Measurements from ENCODE around the gene SSBP3.

SSBP3 gene

GRCh38 chr1:54199765-54200518, 206.3 kb downstream of the SSBP3 start, which contains the start of the genes CYB5RL and MRPL37:
TSS of gene CYB5RL (minus strand) at chr1:54200030. CDS start at chr1:54195616, 4,414 bp downstream.
TSS of gene MRPL37 (plus strand) at chr1:54200167. CDS start at chr1:54200244, 77 bp downstream.
- TF ChIP-seq REST (IDR thresholded peaks at IDR 0.05; ENCODE audit: insufficient read depth in 1 of 2, low read depth in 2 of 2, low read length in 2 of 2): 0 out of 4 replicates have a peak, but pooled peaks of 1 of the 2 experiments have one; percentile 32
- no peak for TF ChIP-seq SIN3A (IDR thresholded peaks at IDR 0.05; ENCODE audit: borderline replicate concordance, insufficient read depth, low read length)
- peak; percentile 91 for TF ChIP-seq TAF1 (IDR thresholded peaks at IDR 0.05; ENCODE audit: borderline replicate concordance, insufficient read depth, low read length)
- no peak for TF ChIP-seq FOXP2 (optimal IDR thresholded peaks at IDR 0.05; ENCODE audit: borderline replicate concordance, extremely low read depth, extremely low read length, insufficient read depth)
- TF ChIP-seq POLR2AphosphoS5 (IDR thresholded peaks at IDR 0.05; ENCODE audit: low read depth, low read length): peak; percentile 92

- TF ChIP-seq SIN3A (IDR thresholded peaks at IDR 0.05; ENCODE audit: borderline replicate concordance, insufficient read depth, low read length): no peak
- TF ChIP-seq REST (IDR thresholded peaks at IDR 0.05; ENCODE audit: insufficient read depth in 1 of 2, low read depth in 2 of 2, low read length in 2 of 2): no peak
- TF ChIP-seq FOXP2 (optimal IDR thresholded peaks at IDR 0.05; ENCODE audit: borderline replicate concordance, extremely low read depth, extremely low read length, insufficient read depth): no peak
- TF ChIP-seq TAF1 (IDR thresholded peaks at IDR 0.05; ENCODE audit: borderline replicate concordance, insufficient read depth, low read length): no peak
- TF ChIP-seq POLR2AphosphoS5 (IDR thresholded peaks at IDR 0.05; ENCODE audit: low read depth, low read length): no peak
Measured at GRCh38 chr1:54199151-54199764, 206.9 kb downstream of the SSBP3 start.

DNA sequence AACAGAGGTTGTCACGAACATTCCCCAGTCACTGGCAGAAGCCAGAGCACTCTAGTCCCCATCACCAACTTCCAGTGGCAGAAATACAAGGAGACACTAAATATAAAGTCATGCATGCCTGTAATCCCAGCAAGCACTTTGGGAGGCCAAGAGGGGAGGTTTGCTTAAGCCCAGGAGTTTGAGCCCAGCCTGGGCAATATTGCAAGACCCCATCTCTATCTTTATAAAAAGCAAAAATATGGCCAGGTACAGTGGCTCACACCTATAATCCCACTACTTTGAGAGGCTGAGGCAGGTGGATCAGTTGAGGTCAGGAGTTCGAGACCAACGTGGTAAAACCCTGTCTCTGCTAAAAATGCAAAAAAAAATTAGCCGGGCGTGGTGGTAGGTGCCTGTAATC, 212.7 kb downstream of the SSBP3 start:
- TF ChIP-seq FOXP2 (optimal IDR thresholded peaks at IDR 0.05; ENCODE audit: borderline replicate concordance, extremely low read depth, extremely low read length, insufficient read depth): no peak
- no peak for TF ChIP-seq REST (IDR thresholded peaks at IDR 0.05; ENCODE audit: insufficient read depth in 1 of 2, low read depth in 2 of 2, low read length in 2 of 2)
- TF ChIP-seq POLR2AphosphoS5 (IDR thresholded peaks at IDR 0.05; ENCODE audit: low read depth, low read length): no peak
- TF ChIP-seq TAF1 (IDR thresholded peaks at IDR 0.05; ENCODE audit: borderline replicate concordance, insufficient read depth, low read length): no peak
- TF ChIP-seq SIN3A (IDR thresholded peaks at IDR 0.05; ENCODE audit: borderline replicate concordance, insufficient read depth, low read length): no peak

DNA sequence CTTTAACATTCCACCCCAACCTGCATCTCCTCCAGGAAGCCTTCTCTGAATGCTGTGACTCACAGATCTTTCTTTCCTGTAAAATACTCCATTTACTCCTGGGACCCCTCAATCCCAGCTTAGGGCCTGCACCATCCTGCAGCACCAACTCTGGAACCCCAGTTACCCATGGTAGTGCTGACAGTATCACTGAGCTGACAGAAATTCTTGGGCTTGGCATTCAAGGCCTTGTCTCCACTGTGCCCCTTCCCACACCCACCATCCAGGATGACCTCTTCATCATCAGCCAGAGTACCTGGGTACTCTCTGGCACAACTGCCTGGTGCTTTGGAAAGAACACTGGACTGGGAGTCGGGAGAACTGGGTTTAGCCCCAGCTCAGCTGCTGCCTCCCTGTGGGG, 214.7 kb downstream of the SSBP3 start:
- TF ChIP-seq POLR2AphosphoS5 (IDR thresholded peaks at IDR 0.05; ENCODE audit: low read depth, low read length) (no peak), REST (IDR thresholded peaks at IDR 0.05; ENCODE audit: insufficient read depth in 1 of 2, low read depth in 2 of 2, low read length in 2 of 2) (no peak), FOXP2 (optimal IDR thresholded peaks at IDR 0.05; ENCODE audit: borderline replicate concordance, extremely low read depth, extremely low read length, insufficient read depth) (no peak), SIN3A (IDR thresholded peaks at IDR 0.05; ENCODE audit: borderline replicate concordance, insufficient read depth, low read length) (no peak), TAF1 (IDR thresholded peaks at IDR 0.05; ENCODE audit: borderline replicate concordance, insufficient read depth, low read length) (no peak)

All from PFSK-1 (cell line).